D721Med (cell line): ENCODE measurements around the gene KRT80.

Experiments
- DNase-seq: peaks from one replicate; pipeline ENCODE4 v3.0.0; 2011; ENCODE audit warnings: low spot score; ENCODE audit not compliant: insufficient read length
- FAIRE-seq: peaks from 2 replicates; lab custom pipeline; 2011; peaks lifted over from hg19 to GRCh38; lab: Jason Lieb, UNC
- TF ChIP-seq, protein P1 (sequence below): IDR thresholded peaks from 2 replicates; pipeline ENCODE4 v1.5.1; 2012; ENCODE audit warnings: mild to moderate bottlenecking, control low read depth; ENCODE audit not compliant: insufficient read depth; ENCODE audit errors: missing control alignments

Gene KRT80

DNA sequence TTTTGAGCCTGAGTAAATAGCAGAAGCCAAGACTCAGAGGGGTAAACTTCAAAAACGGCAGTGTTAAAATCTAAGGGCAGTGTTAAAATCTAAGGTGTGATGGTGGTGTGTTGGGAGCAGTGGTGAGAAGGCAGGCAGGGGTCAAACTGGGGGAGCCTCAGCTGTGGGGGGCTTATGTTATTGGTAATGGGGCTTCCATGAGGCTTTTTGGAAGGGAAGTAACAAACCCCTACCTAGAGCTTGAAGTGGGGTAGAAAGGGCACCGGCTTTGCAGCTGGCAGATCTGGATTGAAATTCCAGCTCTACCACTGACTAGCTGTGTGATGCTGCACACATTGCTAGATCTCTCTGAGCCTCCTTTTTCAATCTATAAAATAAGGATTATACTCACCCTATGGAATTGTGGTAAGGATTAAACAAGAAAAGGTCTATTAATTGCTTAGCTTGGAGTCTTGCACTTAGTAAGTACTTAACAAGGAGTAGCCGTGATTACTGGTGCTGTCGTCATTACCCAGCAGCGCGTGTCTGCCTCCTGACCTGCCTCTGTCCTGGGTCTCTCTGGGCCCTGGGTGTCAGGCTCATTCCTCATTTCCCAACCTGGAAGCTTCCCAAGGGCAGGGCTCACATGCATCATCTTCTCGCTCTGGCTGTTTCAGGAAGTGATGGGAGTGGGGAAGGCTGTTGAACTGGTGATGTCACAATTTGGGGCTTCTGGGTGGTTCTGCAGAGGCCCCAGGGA, 18.5 kb upstream of the KRT80 start:
- FAIRE-seq (no peak), DNase-seq (peak; percentile 63)
- TF ChIP-seq, protein P1, sequence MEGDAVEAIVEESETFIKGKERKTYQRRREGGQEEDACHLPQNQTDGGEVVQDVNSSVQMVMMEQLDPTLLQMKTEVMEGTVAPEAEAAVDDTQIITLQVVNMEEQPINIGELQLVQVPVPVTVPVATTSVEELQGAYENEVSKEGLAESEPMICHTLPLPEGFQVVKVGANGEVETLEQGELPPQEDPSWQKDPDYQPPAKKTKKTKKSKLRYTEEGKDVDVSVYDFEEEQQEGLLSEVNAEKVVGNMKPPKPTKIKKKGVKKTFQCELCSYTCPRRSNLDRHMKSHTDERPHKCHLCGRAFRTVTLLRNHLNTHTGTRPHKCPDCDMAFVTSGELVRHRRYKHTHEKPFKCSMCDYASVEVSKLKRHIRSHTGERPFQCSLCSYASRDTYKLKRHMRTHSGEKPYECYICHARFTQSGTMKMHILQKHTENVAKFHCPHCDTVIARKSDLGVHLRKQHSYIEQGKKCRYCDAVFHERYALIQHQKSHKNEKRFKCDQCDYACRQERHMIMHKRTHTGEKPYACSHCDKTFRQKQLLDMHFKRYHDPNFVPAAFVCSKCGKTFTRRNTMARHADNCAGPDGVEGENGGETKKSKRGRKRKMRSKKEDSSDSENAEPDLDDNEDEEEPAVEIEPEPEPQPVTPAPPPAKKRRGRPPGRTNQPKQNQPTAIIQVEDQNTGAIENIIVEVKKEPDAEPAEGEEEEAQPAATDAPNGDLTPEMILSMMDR, result no peak

DNA sequence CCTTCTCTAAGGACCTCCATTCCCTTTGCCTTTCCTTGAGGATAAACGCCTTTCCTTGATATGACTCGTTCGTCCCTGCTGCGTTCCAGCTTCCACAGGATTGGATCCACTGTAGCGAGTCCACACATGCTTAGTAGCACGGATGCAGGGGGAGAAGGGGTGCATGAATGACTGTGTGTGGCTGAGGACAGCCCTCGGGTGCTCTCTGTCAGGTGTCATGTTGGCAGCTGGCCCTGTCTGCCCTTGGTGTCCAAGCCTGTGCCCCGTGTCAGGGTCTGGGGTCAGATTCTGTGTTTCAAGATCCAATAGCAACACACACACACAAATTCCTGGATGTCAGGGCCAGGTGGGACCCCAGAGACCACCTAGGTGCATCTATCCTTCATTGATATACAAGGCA, 17.5 kb upstream of the KRT80 start:
- DNase-seq (no peak), FAIRE-seq (no peak)
- TF ChIP-seq, protein P1, result no peak

DNA sequence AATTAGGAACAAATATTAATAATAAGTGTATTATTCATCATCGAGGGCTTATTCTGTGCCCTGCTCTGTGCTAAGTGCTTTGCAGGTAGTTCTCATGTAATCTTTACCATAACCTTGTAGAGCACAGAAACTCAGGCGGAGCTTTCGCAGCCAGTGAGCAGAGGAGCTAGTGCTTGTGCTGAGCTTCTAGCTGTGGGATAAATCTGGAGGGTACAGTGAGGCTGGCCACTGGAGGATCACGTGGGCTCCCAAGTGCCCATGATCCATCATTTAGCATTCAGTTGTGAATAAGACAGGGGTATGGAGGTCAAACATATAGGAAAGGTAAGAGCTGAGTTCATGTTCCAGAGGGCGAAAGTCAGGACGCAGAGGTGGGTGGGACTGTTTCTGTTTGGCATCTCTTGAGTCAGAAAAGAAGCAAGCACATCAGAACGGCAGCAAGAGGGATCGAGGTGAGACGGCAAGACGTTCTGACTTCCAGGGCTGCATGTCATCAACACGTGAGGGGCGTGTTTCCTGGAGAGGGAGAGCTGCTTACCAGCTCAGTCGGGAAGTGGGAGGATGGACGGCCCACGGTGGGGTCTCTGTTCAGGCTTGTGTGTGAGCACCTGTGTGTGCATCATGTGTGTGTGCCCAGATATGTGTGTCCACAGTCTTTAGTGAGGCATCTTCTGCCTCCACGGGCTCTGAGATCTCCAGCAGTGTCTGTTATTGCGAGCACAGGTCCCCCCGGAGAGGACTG, 16.8 kb upstream of the KRT80 start:
- TF ChIP-seq, protein P1, result no peak
- DNase-seq (peak; percentile 13), FAIRE-seq (no peak)

DNA sequence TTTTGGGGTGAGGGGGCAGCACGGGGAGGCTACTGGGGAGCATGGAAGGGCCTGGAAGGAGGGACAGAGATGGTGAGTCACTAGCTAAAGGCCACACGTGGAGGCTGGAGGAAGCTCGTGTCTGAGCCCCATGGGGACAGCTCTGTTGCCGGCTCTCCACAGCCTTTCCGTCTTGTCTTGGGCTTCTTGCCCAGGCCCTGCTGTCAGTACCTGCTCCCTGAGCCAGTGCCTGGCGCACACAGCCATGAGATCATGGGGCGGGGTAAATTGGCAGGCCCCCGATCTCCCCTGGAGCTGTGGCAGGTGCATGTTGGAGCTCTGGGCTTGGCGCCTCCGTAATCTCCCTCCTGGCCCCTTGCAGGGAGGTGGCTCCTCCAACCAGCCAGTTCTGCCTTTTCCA, 16.1 kb upstream of the KRT80 start:
- FAIRE-seq (no peak), DNase-seq (no peak)
- TF ChIP-seq, protein P1, result no peak

DNA sequence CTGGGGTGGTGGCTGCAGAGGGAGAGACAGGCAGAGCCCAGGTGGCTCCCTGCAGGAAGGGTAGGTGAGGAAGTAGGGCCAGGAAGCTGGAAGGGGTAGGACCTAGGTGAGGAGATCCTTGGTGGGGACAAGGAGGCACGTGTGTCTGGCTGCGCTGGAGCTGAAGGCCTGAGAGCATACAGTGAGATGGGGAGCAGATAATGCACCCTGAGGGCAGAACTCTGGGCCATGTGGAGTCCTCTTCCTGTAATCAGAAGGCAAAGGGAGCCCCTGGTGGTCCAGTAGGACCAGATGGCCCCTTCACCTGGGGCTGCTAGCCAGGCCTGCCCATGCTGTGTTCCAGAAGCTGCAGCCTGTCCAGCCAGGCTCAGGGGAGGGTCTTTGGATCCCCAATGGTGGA, 15.3 kb upstream of the KRT80 start:
- no peak for DNase-seq
- TF ChIP-seq, protein P1, result no peak
- FAIRE-seq, result no peak

DNA sequence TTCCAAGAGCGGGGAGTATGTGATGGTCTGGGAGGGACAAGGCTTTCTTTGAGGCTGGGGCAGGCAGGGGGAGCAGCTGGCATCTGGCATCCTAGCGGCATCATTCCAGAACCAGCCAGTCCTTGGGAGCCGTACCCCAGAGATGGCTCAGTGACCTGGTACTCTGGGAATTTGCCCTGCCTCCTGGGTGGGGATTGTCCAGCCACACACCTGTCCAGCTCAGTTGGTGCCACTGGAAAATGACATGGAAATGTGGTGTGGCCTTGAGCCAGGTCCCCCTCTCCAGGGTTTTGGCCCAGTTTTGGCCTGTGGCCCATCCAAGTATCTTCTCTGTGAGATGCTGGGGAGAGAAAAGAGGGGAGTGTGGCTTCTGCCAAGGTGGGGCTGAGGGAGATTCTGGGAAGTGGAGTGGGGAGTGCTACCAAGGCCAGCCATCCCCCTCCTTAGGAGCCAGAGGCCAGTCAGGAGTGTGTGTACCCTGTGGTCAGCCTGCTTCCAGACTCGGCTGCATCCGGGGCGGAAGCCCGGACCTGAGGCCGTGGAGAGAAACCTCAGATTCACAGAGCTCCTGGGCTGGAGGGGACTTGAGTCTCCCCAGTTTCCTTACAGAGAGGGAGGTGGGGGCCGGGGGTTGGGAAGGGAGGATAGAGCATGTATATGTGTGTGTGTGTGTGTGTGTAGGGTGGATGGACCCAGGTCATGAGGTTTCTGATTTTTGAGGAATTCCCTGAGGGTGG, 14.7 kb upstream of the KRT80 start:
- DNase-seq, result no peak
- no peak for FAIRE-seq
- TF ChIP-seq, protein P1, result no peak
